ENCODE measurements around the gene GALNT11. TPM values are rescaled to one million over a fixed set of nuclear protein-coding genes. Genes with fewer than 3 reads are reported as not detected.

GALNT11 gene
- total and polyA plus RNA-seq, 2 of the 4 experiments (the other 2 are of a cell fraction) = 24.4 to 29.3 TPM

- POLR2A ChIA-PET (ENCODE audit: unreplicated experiment) = no interaction called here
- H2BK15ac ChIP-seq (ENCODE audit: low read depth, low read length) = no peak overlapping the region
- no peak overlapping the region for H3K4me2 ChIP-seq (ENCODE audit: low read depth, low read length)
- no peaks in the 10 kb centered on the region for H4K20me1 ChIP-seq (ENCODE audit: insufficient read depth, low read length)
- in situ Hi-C loops (cut with MboI; ENCODE audit: low sequenced_read_pairs) (no loop called here), dilution Hi-C loops (cut with HindIII; ENCODE audit: low sequenced_read_pairs, unreplicated experiment) (no loop called here), intact Hi-C loops (cut with micrococcal nuclease) (no loop called here)
- no peaks in the 10 kb centered on the region for H3K9me3 ChIP-seq (ENCODE audit: control insufficient read depth, insufficient read depth, low read length)
- CTCF ChIA-PET = no interaction called here
- H2BK5ac ChIP-seq (ENCODE audit: low read depth, low read length, poor library complexity, severe bottlenecking) = no peak overlapping the region
- H3K36me3 ChIP-seq (ENCODE audit: control insufficient read depth, insufficient read depth, low read length) = peaks cover 1% of the 10 kb centered on the region; the same call in 1 of the 2 replicates
- no peak overlapping the region for H2AK9ac ChIP-seq (replicated peaks; ENCODE audit: low read depth, low read length, poor library complexity)
- peaks cover 3 to 5% of the 10 kb centered on the region in 2 experiments; a peak in 1 of 4 replicates for H3K79me1 ChIP-seq (ENCODE audit: low read depth in 1 of 2, low read length in 2 of 2)
- H3K23ac ChIP-seq (ENCODE audit: low read depth, low read length) = no peak overlapping the region
- H2BK120ac ChIP-seq (ENCODE audit: low read depth, low read length) = no peak overlapping the region
- no peak overlapping the region for H3K4me3 ChIP-seq (ENCODE audit: insufficient read depth, low read depth, low read length)
- no peaks in the 10 kb centered on the region for H3K9me1 ChIP-seq (ENCODE audit: insufficient read depth, low read length)
- H3K4ac ChIP-seq (ENCODE audit: low read depth, low read length) = no peak overlapping the region
- no peak overlapping the region for H3K27ac ChIP-seq (ENCODE audit: insufficient read depth, low read length)
- H2AK5ac ChIP-seq (ENCODE audit: low read depth, low read length) = no peak overlapping the region
- no peak overlapping the region for H2BK20ac ChIP-seq (ENCODE audit: low read depth, low read length)
- no peak overlapping the region for H4K91ac ChIP-seq (ENCODE audit: insufficient read depth, low read depth, low read length)
- TF ChIP-seq CTCF (conservative IDR thresholded peaks at IDR 0.05; ENCODE audit: low read depth, low read length) = no peak
- TF ChIP-seq MAFK (IDR thresholded peaks at IDR 0.05; ENCODE audit: low read depth, low read length) = no peak
- no peak for TF ChIP-seq NFE2L2 (IDR thresholded peaks at IDR 0.05; ENCODE audit: low read depth, low read length)
- TF ChIP-seq RFX5 (IDR thresholded peaks at IDR 0.05; ENCODE audit: low read depth, low read length) = no peak
- no peak for TF ChIP-seq MAZ (IDR thresholded peaks at IDR 0.05; ENCODE audit: borderline replicate concordance, low read depth, low read length)
- TF ChIP-seq ELK1 (IDR thresholded peaks at IDR 0.05; ENCODE audit: borderline replicate concordance, low read depth, low read length) = no peak
- TF ChIP-seq RCOR1 (IDR thresholded peaks at IDR 0.05; ENCODE audit: insufficient replicate concordance, low read length) = no peak
- TF ChIP-seq MXI1 (IDR thresholded peaks at IDR 0.05; ENCODE audit: borderline replicate concordance, low read depth, low read length) = no peak
- H4K5ac ChIP-seq (ENCODE audit: low read depth, low read length) = no peak overlapping the region
- H2AFZ ChIP-seq (replicated peaks; ENCODE audit: low read length, poor library complexity) = no peak overlapping the region
- H3K56ac ChIP-seq (ENCODE audit: extremely low read depth, insufficient read depth, low read length) = no peak overlapping the region
- ATAC-seq (ENCODE audit: low read depth) = no peak
- BruUV-seq (replicated peaks) = no TSS peak
- H4K8ac ChIP-seq (ENCODE audit: low read depth in 2 of 2, low read length in 2 of 2) = no peak overlapping the region
- no peak overlapping the region for H3K9ac ChIP-seq (ENCODE audit: low read depth, low read length)
- H3K18ac ChIP-seq (ENCODE audit: low read depth, low read length) = no peak overlapping the region
- WGBS, 2 experiments (ENCODE audit: extremely low coverage in 2 of 2, insufficient read length in 1 of 2) = no CpG with 5 or more reads among the region's 4 CpGs
- DNase-seq = no peak
- H3K14ac ChIP-seq (replicated peaks; ENCODE audit: low read depth, low read length) = no peak overlapping the region
- H3K4me1 ChIP-seq (ENCODE audit: control insufficient read depth, insufficient read depth, low read length) = no peaks in the 10 kb centered on the region
- no peaks in the 10 kb centered on the region for H3K27me3 ChIP-seq (ENCODE audit: control insufficient read depth, insufficient read depth, low read length)
These were observed 71.9 kb downstream of the GALNT11 start for GRCh38 chr7:152097330-152097729.

Data from IMR-90 (cell line).